SK-N-SH treated with all-trans-retinoic acid at 6 μM for 48 hours (cell line): ENCODE measurements around the gene PDE4DIP.
"Not testable (repeated sequence)": the region's sequence is repeated elsewhere in the genome, so short reads cannot be mapped to it uniquely, and the experiment has no call there.

Experiments
- ARNTL ChIP-seq: fragments of 450-650 bp; formaldehyde crosslinking; IDR thresholded peaks from 2 replicates; pipeline ENCODE4 v1.5.0; 2020; ENCODE audit warnings: low read depth, mild to moderate bottlenecking, moderate library complexity, borderline replicate concordance
- BACH2 ChIP-seq: fragments of 250-450 bp; sonication (Bioruptor Pico); IDR thresholded peaks from 2 replicates; pipeline ENCODE4 v1.9.0; 2021; ENCODE audit warnings: mild to moderate bottlenecking, borderline replicate concordance
- GLIS3 ChIP-seq: fragments of 250-450 bp; sonication (Bioruptor Pico); IDR thresholded peaks from 2 replicates; pipeline ENCODE4 v1.5.0; 2020; ENCODE audit warnings: mild to moderate bottlenecking, moderate library complexity
- ISL1 ChIP-seq: fragments of 250-450 bp; sonication (Bioruptor Pico); IDR thresholded peaks from 2 replicates; pipeline ENCODE4 v2.1.2; 2022; ENCODE audit warnings: mild to moderate bottlenecking, moderate library complexity
- PATZ1 ChIP-seq: fragments of 250-450 bp; sonication (Bioruptor Pico); IDR thresholded peaks from 2 replicates; pipeline ENCODE4 v1.8.0; 2020; ENCODE audit warnings: mild to moderate bottlenecking, moderate library complexity, borderline replicate concordance
- SNAI2 ChIP-seq: fragments of 250-450 bp; sonication (Bioruptor Pico); IDR thresholded peaks from 2 replicates; pipeline ENCODE4 v1.5.0; 2020; ENCODE audit warnings: mild to moderate bottlenecking, moderate library complexity
- ZC3H10 ChIP-seq: fragments of 250-450 bp; sonication (Bioruptor Pico); IDR thresholded peaks from 2 replicates; pipeline ENCODE4 v1.5.1; 2021; ENCODE audit warnings: mild to moderate bottlenecking, moderate library complexity
- TF ChIP-seq, protein P1 (sequence below): fragments of 250-450 bp; sonication (Bioruptor Pico); IDR thresholded peaks from 2 replicates; pipeline ENCODE4 v1.5.1; 2020; ENCODE audit warnings: low read depth, mild to moderate bottlenecking, moderate library complexity

DNA sequence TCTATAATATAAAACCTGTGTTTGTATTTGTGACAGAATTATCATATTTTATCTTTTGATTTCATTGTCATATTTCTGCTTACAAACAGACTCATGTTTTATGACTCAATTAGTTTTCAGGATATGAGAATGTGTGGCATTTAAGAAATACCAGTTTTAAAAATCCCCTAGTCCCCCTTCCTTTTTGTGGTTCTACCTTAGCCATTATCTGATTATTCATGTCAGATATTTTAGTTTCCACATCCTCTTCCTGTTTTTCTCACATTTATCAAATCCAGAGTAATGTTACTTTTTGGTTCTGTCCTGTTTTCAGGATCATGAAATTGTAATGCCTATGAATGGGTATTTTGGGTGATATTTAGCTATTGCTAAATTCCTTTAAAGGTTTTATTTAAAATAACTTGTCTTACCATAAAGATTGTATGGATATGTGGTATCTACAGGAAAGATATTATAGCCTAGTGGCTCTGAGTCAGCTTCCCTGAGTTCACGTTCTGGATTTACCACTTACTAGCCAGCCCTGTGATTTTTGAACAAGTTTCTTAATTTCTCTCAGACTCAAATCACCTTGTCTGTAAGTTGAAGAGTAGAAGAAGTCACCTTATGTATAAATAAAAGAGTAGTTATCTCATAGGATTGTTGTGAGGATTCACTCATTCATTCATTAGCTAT is 131.8 kb downstream of the PDE4DIP start:
- TF ChIP-seq PATZ1; GLIS3 (CRISPR knock-in tag); SNAI2; BACH2; ISL1 (CRISPR knock-in tag); ARNTL (CRISPR knock-in tag); ZC3H10 (CRISPR knock-in tag): not testable (repeated sequence)
- TF ChIP-seq, protein P1, sequence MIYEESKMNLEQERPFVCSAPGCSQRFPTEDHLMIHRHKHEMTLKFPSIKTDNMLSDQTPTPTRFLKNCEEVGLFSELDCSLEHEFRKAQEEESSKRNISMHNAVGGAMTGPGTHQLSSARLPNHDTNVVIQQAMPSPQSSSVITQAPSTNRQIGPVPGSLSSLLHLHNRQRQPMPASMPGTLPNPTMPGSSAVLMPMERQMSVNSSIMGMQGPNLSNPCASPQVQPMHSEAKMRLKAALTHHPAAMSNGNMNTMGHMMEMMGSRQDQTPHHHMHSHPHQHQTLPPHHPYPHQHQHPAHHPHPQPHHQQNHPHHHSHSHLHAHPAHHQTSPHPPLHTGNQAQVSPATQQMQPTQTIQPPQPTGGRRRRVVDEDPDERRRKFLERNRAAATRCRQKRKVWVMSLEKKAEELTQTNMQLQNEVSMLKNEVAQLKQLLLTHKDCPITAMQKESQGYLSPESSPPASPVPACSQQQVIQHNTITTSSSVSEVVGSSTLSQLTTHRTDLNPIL (CRISPR knock-in tag): not testable (repeated sequence)
